ENCODE data around the gene RPL19. TPM values are rescaled to one million over a fixed set of nuclear protein-coding genes. Genes with fewer than 3 reads are reported as not detected.

Gene RPL19
- total and polyA plus RNA-seq, 8 donors: 1,114 to 4,546 (median 2,476) TPM

GRCh38 chr17:39217734-39218369 lies 17.8 kb downstream of the RPL19 start:
- no peak for DNase-seq
- Histone ChIP-seq H3K4me3 (no peak overlapping the region), H3K27ac (no peak overlapping the region), H3K4me1 (peaks cover 0 to under 1% (median 0%) of the 10 kb centered on the region in 4 donors), H3K36me3 (no peaks in the 10 kb centered on the region), H3K9me3 (no peaks in the 10 kb centered on the region), H3K27me3 (peaks cover 0 to 54% (median 8%) of the 10 kb centered on the region in 3 donors)
- TF ChIP-seq POLR2A (IDR thresholded peaks at IDR 0.05): no peak
- TF ChIP-seq POLR2AphosphoS5 (IDR thresholded peaks at IDR 0.05): no peak
- TF ChIP-seq CTCF (IDR thresholded peaks at IDR 0.05): no peak
- TF ChIP-seq EP300 (IDR thresholded peaks at IDR 0.05): no peak
- intact Hi-C loops (cut with DNase I; ENCODE audit: low total_unique reads): no loop called here
- 19 to 32% (median 27%) methylated on average over 22 to 24 of the region's 24 CpGs for WGBS, 5 donors

DNA sequence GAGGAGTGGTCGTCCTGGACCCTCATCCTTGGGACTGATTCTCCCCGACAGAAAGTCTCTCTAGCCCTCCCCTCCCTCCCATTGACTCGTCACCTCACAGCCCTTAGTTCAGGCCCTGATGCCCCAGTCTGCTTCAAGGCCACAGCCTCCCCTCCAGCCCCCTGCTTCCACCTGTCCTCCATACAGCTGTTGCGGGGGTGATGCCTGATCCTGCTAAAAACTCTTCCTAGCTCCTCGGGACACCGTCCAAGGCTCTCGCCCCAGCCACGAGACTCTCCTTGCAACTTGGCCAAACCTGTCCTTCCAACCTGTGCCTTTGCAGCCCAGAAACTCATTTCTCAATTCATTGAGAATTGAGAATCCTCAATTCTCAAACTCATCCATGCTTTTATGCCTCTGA lies 18.8 kb downstream of the RPL19 start:
- Histone ChIP-seq H3K4me1 (no peaks in the 10 kb centered on the region), H3K27me3 (peaks cover 0 to 61% (median 8%) of the 10 kb centered on the region in 3 donors), H3K9me3 (no peaks in the 10 kb centered on the region), H3K36me3 (no peaks in the 10 kb centered on the region), H3K27ac (no peak overlapping the region), H3K4me3 (no peak overlapping the region)
- TF ChIP-seq POLR2AphosphoS5 (IDR thresholded peaks at IDR 0.05): no peak
- TF ChIP-seq EP300 (IDR thresholded peaks at IDR 0.05): no peak
- TF ChIP-seq POLR2A (IDR thresholded peaks at IDR 0.05): no peak
- no peak for TF ChIP-seq CTCF (IDR thresholded peaks at IDR 0.05)
- 57 to 74% (median 68%) methylated on average over 8 of the region's 8 CpGs for WGBS, 5 donors
- intact Hi-C loops (cut with DNase I; ENCODE audit: low total_unique reads): no loop called here
- DNase-seq: no peak

GRCh38 chr17:39219647-39220154 lies 19.6 kb downstream of the RPL19 start:
- Histone ChIP-seq H3K9me3 (no peaks in the 10 kb centered on the region), H3K36me3 (no peaks in the 10 kb centered on the region), H3K4me1 (peaks cover 1 to 6% (median 4%) of the 10 kb centered on the region in 4 donors), H3K27ac (no peak overlapping the region), H3K4me3 (no peak overlapping the region), H3K27me3 (peaks cover 0 to 69% (median 13%) of the 10 kb centered on the region in 3 donors)
- TF ChIP-seq POLR2A (IDR thresholded peaks at IDR 0.05): no peak
- TF ChIP-seq EP300 (IDR thresholded peaks at IDR 0.05): no peak
- no peak for TF ChIP-seq POLR2AphosphoS5 (IDR thresholded peaks at IDR 0.05)
- TF ChIP-seq CTCF (IDR thresholded peaks at IDR 0.05): no peak
- no peak for DNase-seq
- intact Hi-C loops (cut with DNase I; ENCODE audit: low total_unique reads): no loop called here
- WGBS, 5 donors: 58 to 69% (median 66%) methylated on average over 4 to 8 of the region's 8 CpGs

DNA sequence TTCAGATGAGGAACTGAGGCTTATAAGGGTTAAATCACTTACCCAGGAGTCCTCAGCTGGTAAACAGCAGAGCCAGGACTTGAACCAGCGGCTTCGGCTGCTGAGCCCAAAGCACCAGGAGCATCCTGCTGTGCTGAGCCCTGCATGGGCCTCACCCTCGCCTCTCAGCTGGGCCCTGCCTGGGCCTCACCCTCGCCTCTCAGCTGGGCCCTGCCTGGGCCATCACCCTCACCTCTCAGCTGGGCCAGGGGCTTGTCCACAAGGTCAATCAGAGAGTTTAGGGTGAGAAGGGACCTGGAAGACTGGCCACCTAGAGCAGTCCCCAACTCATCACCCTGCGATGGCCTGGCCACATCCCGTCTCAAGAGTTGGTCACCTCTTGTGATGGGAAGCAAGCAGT lies 21.5 kb downstream of the RPL19 start:
- peaks cover 11 to 78% (median 30%) of the 10 kb centered on the region in 3 donors for H3K27me3 ChIP-seq
- DNase-seq: no peak
- H3K4me3 ChIP-seq: no peak overlapping the region
- peaks cover 15 to 25% (median 23%) of the 10 kb centered on the region in 4 donors for H3K4me1 ChIP-seq
- 86 to 100% (median 90%) methylated on average over 2 to 6 of the region's 6 CpGs for WGBS, 5 donors
- H3K36me3 ChIP-seq: no peaks in the 10 kb centered on the region
- TF ChIP-seq POLR2AphosphoS5 (IDR thresholded peaks at IDR 0.05) (no peak), CTCF (IDR thresholded peaks at IDR 0.05) (no peak), POLR2A (IDR thresholded peaks at IDR 0.05) (no peak), EP300 (IDR thresholded peaks at IDR 0.05) (no peak)
- no peak overlapping the region for H3K27ac ChIP-seq
- no peaks in the 10 kb centered on the region for H3K9me3 ChIP-seq
- intact Hi-C loops (cut with DNase I; ENCODE audit: low total_unique reads): no loop called here

Data from stomach (tissue), 9 donors.